ENCODE data around the gene TEX9.

TEX9 gene

DNA sequence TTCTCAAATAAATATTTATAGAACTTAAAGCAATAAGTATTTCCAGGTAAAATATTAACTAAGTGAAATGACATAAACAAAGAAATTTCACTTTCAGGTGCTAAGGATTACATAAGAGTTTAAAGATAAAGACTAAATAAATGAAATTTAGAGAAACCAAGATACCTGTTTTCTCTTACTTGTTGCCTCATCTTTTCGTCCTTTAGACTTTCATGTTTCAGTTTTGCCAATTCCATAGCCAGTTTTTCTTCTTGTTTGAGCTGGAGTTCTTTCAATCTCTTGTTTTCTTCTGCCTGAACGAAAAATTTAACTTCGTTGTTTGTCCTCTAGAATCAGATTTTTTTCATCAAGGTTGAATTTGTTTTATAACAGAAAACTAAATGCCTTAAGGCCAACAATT, 91.0 kb downstream of the TEX9 start:
- DNase-seq, result no peak

DNA sequence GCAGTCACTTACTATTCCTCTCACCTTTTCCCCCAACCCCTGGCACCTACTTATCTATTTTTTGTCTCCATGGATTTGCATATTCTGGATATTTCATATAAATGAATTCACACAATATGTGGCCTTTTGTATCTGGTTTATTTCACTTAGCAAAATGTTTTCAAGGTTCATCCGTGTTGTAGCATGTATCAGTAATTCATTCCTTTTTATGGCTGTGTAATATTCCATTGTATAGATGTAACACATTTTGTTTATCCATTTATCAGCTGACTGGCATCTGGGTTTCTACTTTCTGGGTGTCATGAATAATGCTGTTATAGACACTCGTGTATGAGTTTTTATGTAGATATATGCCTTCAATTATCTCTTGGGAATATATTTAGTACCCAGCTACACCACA, 93.9 kb downstream of the TEX9 start:
- no peak for DNase-seq

DNA sequence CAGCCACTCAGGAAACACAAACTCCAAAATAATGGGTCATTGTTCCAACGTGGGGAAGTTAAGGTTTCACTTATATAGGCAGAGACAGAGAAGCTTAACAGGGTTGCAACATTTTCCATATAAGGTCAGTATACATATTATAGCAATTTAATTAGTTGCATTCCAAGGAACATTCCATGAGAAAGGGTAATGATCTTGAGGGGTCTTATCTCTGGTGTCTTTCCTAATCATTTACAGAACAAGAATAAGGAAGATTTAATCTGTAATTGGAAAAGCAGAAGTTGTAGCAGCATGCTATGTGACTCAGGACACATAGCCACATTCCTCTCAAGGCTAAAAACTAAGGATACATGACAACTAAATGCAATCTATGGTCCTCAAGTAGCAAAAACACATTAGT, 94.8 kb downstream of the TEX9 start:
- no peak for DNase-seq

DNA sequence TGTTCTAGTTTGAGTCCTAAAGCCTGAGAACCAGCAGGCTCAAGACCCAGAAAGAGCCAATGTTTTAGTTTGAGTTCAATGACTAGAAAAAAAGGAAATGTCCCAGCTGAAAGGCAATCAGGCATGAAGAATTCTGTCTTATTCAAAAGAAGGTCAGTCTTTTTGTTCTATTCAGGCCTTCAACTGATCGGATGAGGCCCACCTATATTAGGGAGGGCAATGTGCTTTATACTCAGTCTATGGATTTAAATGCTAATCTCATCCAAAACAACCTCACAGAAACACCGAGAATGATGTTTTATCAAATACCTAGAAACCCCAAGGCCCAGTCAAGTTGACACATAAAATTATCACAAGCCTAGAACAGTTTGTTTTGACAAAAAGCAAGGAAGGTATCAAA, 95.7 kb downstream of the TEX9 start:
- no peak for DNase-seq

DNA sequence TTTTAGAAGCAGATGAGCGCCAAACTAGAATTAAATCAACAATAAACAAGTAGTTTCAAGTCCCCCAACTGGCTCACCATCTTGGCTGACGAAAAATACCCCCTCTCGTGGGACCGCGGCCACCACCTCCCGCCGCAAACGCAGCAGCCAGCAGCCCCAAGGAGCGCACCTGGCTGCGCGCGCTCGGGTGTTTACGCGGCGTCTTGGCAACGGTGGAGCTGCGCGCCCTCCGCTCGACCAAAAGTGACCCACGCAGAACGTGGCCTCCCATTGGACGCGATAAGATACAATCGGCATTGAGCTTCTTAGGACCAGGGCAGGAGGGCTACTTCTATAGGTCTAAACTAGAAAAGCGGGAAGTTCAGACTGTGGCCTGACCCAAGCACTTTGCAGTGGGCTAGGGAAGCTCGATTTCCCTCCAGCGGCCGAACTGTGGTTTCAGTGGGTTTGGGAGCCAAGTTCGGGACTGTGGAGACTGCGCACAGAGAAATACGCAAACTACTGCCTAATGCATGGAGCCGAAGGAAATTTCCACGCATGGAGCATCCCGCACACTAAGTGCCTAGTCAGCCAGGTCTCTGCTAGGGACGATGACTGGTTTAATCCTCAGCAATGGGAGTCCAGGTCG, 99.8 kb downstream of the TEX9 start, which contains the start of gene MNS1:
Gene MNS1 (minus strand): TSS at position 245 of the 628 bp plus-strand sequence. CDS start 165 bp downstream, at position 80.
- peak; percentile 53 for DNase-seq

DNA sequence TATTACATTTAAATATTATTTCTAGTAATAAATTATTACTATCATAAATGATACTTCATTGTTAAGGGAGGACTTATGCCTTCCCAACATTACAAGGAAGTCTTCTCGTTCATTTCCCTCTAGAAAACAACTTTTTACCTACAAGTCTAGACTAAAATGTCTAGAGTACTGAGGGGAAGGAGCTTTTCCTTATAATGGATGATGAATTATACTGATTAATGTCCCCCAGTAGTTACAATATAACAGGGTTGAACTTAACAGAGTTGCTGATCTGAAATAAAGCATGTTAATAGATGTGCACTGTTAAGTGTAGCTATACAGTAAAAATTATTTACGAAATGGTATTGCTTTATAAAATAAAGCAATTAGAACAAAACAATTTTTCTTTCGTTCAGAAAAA, 102.4 kb downstream of the TEX9 start:
- no peak for DNase-seq

DNA sequence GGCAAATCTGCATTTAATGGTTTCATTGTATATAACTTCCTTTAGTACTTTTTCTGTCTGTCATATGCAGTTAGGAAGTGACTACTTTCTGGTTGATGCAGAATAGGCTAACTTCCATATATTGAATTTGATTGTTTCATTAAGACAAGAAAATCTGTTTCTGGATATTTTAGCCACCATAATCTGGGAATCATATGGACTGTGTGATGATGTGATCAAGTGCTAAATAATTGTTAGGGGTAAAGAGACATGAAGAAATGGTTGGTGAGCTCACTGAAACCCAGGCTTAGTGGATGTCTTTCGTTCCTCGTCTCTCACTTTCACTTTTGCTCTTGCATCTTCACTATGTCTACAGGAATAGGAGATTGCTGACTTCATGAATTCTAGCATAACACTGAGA, 103.2 kb downstream of the TEX9 start:
- peak; percentile 2 for DNase-seq

DNA sequence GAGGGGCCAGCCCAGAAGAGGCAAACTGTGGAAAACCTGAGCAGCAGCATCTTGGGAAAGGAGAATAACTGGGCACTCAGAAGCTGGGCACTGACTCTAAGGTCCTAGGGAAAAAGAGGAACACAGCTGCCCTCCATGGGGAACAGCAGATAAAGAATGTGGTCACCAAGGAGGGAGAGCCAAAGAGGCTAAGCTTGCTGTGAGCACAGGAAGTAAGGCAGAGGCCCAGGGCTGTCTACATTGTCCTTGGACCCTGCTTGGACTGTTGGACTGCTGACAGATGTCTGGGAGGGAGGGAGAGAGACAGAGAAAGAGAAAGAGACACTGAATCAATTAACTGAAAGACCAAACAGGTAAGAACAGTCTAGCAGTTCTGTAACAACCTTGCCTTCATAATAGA, 104.3 kb downstream of the TEX9 start:
- no peak for DNase-seq

DNA sequence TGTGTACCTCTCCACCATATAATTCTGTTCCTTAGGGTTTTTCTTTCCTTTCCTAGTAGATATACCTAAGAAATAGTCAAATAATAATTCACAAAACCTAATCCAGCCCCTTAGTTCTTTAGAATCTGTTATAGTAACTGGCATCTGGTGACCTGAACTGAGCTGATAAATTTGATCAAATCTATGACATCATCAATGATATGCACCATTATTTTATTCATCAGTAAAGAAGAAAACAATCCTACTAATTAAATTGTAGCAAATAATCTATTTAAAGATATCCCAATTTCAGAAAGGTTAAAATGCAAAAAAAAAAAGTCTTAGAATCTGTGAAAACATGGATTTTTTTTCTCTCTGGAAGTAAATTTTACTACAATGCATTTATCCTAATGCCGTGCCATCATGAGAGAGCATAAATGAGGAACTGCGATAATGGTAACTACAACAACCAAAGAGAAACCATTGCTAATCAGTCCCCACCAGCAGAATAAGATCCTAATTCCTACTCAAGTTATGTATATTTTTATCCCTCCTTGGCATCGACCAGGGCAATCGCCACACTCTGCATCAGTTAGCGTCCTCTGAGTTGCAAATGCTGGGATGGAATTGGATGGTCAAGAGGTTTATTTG, 106.3 kb downstream of the TEX9 start:
- no peak for DNase-seq

DNA sequence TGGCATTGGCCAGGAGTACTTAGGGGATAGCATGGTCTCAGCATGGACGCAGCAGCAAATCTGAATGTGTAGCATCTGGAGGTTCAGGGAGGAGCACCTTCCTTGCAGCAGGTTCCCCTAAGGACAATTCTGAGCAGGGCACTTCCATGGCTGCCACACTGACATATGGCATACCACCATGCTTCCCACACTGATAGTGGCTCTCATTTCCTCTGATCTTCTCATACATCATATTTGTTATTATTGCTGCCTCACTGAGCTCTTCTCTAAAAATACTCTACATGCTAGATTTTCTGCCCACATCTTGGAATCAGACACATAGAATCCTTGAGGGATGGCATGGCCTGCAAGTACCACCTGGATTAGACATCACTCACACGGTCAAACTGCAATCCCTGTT, 107.1 kb downstream of the TEX9 start:
- no peak for DNase-seq

DNA sequence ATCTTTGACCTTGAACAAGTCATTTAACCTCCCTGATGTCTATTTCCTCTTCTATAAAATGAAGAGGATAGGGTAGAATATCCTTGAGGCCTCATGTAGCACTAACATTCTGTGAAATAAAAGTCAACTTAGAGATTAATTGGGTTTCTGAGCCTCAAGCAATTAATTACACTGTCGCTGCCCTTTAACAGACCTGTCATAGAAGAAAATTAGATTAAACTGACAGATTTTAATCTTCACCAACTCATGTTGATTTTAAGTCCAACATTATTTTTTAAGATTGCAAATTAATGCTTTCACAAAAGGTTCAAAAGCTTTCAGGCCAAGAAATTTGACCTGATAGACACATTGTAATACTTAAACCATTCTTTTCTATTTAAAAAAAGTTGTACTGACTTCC, 107.8 kb downstream of the TEX9 start:
- no peak for DNase-seq

DNA sequence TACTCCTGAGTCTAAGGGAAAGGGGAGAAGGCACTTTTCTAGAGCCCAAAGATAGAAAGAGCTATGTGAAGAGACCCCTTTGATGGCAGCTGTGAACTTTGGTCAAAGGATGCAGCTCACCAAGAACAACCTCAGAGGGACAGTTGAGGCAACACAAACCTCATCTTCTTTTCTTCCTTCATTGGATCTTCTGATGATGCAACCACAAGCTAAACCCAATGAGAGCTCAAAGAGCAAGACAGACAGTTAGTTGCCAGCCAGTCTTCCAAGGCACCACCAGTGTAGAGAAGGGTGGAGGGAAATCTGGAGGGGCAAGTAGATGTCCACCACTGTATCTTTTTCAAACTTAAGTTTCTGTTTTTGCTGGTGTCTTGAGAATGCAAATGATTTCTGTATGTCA, 110.1 kb downstream of the TEX9 start:
- no peak for DNase-seq

All from NCI-H2029 treated with DMSO at 0.1 percent for 48 hours (cell line).